Prostate gland (tissue), 2 donors: ENCODE results near the gene MOK.

Source experiments
- POLR2A ChIP-seq: fragments of 450-650 bp; IDR thresholded peaks from one replicate; pipeline ENCODE4 v1.6.1; 2016; ENCODE audit warnings: antibody characterized with exemption, mild to moderate bottlenecking
- POLR2AphosphoS5 ChIP-seq: sonication (generic); formaldehyde crosslinking; IDR thresholded peaks from one replicate; pipeline ENCODE4 v1.6.1; 2017; ENCODE audit warnings: antibody characterized with exemption
- TF ChIP-seq, protein P1 (sequence below), 4 experiments: fragments of 200-600 bp in 2 of 4; fragments of 450-650 bp in 2 of 4; sonication (generic) in 2 of 4; IDR thresholded peaks; 1 replicate in 3 of 4; 2 replicates in 1 of 4; pipeline ENCODE4 v1.5.1; 2016 to 2019; ENCODE audit warnings: antibody characterized with exemption in 4 of 4, mild to moderate bottlenecking in 2 of 4, moderate library complexity in 2 of 4

DNA sequence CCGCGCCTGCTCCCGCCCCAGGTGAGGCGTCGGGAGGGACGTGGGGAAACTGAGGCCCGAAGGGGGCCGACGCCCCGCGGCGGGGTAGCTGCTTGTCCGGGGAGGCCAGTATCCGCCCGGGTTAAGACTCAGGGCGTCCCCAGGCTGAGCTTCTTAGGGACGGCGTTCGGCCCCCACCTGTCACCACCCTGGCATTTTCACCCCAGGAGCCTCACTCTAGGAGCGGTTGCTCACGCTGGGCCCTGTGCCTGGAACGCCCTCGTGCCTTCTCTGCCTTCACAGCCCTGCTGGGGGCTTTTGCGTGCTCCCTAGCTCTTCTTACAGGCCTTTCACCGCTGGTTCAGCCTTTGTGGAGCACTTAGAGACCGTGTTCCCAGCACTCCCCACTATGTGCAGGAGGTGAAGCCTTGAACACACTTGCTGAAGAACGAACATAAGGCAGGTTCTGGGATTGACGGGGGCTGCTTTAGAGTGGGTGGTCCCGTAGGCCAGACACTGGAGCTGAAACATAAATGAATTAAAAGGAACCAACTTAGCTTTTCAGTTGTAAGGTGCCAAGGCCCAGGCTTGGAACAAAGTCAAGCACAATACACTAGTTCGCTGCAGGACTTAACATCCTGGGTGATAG lies 15.2 kb upstream of the MOK start:
- TF ChIP-seq, protein P1, sequence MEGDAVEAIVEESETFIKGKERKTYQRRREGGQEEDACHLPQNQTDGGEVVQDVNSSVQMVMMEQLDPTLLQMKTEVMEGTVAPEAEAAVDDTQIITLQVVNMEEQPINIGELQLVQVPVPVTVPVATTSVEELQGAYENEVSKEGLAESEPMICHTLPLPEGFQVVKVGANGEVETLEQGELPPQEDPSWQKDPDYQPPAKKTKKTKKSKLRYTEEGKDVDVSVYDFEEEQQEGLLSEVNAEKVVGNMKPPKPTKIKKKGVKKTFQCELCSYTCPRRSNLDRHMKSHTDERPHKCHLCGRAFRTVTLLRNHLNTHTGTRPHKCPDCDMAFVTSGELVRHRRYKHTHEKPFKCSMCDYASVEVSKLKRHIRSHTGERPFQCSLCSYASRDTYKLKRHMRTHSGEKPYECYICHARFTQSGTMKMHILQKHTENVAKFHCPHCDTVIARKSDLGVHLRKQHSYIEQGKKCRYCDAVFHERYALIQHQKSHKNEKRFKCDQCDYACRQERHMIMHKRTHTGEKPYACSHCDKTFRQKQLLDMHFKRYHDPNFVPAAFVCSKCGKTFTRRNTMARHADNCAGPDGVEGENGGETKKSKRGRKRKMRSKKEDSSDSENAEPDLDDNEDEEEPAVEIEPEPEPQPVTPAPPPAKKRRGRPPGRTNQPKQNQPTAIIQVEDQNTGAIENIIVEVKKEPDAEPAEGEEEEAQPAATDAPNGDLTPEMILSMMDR (IDR thresholded peaks at IDR 0.05), result peak in 1 of 4 experiments; percentile 6
- TF ChIP-seq POLR2A (no peak), POLR2AphosphoS5 (no peak)
